GM19328 (cell line): ENCODE results near the gene BANP.
"Not testable (repeated sequence)": the region's sequence is repeated elsewhere in the genome, so short reads cannot be mapped to it uniquely, and the experiment has no call there.

ENCODE experiments used
- ATAC-seq: cut with Tn5 transposase; IDR thresholded peaks from one replicate; pipeline ENCODE4 v1.9.1; 2021; ENCODE audit warnings: mild to moderate bottlenecking, moderate library complexity; ENCODE audit not compliant: unreplicated experiment

BANP gene

DNA sequence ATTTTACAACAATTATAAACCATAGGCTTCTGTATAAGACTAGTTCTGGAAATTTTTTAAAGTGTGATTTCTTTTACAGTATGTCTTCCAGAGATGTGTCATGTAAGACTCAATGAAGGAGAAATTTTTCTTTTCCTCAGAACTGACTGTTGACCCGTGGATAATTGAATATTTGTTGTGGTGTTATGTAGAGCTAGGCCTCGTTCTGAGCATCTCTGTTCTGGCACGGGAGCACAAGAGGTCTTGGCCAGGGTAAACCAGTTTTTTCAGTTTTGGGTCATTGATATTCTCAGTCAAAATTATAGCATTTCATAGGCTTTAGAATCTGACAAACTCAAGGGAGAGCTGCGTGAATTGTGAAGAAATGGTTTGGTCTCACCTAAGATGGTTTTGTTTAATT, 39.0 kb downstream of the BANP start:
- ATAC-seq, result not testable (repeated sequence)

DNA sequence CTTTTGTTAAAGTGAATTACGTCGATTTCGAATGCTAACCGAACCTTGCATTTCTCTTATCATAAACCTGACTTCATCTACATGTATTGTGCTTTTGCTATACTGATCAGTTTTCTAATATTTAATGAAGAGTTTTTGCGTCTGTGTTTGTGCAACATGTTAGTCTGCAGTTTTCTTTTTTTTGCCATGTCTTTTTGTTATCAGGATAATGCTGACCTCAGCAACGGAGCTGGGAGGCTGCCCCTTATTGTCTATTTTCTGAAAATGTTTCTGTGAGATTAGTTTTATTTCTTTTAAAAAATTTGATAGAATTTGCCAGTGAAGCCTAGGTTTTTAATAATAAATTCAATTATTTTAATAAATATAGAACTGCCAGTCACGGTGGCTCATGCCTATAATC, 40.9 kb downstream of the BANP start:
- ATAC-seq, result not testable (repeated sequence)

DNA sequence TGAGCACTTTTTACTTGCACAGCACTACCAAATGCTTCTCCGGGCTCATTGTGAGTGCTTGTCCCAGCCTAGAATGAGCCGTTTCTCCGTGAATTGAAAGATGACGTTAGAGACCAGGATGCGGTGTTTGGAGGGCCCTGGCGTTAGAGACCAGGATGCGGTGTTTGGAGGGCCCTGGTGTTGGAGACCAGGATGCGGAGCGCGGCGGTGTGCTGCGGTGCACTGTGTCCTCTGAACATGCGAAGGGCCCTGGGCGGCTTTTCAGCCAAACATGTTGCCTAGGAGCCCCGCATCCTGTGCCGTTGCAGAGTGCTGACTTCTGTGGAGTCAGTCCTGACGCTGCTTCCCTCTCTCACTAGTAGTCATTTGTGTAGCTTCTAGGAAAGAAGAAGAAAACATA, 42.7 kb downstream of the BANP start:
- ATAC-seq, result no peak

DNA sequence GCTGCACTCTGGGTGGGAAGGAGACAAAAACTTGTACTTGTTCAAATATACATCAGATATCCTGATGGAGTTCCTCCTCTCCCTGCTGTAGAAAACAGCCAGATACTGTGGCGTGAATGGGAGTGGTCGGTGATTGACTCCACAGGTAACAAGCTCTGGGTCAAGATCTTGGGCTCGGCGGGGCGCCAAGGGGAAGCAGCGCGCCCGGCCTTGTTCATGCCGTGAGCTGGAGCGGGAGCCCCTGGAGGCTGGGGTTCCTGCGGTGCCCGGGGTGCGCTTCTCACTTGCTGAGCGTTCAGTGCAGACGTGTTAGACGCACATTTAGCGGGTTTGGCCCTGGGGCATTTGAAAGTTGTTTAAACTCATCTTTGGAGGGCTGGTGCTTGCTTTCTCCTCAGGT, 44.4 kb downstream of the BANP start:
- ATAC-seq, result no peak

DNA sequence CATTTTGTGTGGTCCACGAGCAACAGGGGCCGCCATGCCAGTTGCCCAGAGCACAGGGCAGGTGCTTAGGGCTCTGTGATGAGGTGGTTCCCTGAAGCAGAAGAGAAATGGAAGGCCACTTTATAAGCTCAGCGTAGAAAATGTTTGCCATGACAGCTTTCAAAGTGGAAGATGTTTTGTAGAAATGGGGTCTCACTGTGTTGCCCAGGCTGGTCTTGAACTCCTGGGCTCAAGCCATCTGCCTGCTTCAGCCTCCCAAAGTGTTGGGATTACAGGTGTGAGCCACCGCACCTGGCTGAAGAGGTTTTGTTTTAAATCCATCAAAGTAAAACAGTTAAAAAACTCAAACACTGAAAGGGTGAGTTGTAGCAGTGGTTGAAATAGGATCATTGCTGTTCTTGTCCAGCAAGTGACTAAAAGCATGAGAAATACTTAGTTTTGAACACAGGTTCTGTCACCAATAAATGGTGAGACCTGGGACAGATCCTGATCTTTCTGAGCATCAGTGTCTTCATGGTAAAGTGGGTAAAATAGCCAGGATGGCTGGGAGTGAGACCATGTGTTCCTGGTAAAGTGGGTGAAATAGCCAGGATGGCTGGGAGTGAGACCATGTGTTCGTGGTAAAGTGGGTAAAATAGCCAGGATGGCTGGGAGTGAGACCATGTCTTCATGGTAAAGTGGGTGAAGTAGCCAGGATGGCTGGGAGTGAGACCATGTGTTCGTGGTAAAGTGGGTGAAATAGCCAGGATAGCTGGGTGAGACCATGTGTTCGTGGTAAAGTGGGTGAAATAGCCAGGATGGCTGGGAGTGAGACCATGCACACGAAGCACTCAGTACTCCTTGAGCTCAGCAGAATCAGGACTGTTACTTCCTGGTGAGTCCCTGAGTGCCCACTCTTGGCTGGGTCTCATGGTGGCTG, 46.0 kb downstream of the BANP start:
- no peak for ATAC-seq

DNA sequence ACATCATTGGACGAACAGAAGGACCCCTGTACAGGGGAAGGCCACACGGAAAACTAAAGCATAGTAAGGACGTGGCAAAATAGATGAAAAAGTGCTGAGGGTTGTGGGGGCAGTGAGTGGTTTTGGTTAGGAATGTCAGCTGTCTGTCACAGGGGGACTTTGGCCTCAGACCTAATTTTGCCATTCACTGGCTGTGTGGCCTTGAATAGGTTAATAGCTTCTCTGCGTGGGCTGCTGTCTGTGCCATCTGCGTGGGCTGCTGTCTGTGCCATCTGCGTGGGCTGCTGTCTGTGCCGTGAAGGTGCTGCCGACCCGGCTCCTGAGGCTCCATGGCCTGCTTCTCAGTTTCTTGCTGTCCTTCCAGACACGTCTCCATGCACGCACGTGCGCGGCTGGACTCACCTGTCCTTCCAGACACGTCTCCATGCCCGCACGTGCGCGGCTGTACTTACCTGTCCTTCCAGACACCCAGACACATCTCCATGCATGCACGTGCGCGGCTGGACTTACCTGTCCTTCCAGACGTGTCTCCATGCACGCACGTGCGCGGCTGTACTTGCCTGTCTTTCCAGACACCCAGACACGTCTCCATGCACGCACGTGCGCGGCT, 47.1 kb downstream of the BANP start:
- ATAC-seq, result not testable (repeated sequence)

DNA sequence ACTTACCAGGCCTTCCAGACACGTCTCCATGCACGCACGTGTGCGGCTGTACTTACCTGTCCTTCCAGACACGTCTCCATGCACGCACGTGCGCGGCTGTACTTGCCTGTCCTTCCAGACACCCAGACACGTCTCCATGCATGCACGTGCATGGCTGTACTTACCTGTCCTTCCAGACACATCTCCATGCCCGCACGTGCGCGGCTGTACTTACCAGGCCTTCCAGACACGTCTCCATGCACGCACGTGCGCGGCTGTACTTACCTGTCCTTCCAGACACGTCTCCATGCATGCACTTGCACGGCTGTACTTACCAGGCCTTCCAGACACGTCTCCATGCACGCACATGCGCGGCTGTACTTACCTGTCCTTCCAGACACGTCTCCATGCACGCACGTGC, 47.8 kb downstream of the BANP start:
- ATAC-seq, result not testable (repeated sequence)

DNA sequence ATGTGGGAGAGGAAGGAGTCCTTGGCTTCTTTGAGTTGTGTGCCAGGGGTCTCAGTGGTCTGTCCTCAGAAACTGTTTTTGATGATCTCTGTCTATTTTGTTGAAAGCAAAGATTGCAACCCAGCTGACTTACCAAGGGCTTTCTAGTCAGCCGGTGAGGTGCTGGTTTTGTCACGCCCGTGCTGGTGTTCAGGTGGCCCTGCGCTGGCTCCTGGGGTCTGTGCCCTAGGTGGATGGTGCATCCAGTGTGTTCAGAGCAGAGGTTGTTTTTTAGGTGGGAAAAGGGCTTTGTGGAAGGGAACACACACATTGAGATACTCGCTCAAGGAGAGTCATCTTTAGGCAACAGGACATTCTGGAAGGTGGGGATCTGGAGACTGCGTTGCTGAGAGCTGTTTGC, 51.0 kb downstream of the BANP start:
- ATAC-seq, result no peak

DNA sequence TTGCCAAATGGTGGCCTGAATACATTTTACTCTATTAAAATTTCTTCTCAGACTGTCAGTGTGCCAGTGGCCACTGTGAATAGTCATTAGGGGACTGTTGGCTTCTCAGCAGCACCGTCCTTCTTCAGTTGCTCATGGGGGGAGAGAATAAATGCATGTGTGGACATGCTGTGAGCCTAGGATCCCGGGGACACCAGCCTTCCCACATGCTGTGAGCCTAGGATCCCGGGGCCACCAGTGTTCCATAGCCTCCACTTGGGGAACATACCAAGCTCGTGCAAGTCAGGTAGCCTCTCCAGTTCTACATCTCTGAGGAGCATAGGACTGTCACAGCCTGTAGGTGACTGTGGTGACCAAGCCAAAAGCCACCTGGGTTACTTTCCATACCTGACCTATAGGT, 51.5 kb downstream of the BANP start:
- ATAC-seq, result no peak

DNA sequence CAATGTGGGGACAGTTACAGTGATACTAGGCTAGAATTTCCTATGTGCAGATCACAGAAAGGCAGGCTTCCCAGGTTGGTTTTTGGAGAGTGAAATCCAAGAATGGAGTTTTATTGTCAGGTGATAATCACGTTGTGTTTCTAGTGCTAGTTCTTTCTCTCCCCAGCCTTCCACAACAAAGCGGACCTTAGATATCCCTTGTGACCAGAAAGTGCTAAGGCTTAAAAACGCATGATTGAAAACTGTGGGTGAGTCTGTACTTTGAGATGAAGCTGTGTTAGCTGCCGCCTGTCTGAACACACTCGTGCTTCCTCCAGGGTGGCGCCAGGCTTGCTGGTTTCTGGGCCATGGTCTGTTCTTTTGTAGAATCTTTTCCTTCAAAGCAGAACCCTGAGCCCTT, 52.1 kb downstream of the BANP start:
- no peak for ATAC-seq

DNA sequence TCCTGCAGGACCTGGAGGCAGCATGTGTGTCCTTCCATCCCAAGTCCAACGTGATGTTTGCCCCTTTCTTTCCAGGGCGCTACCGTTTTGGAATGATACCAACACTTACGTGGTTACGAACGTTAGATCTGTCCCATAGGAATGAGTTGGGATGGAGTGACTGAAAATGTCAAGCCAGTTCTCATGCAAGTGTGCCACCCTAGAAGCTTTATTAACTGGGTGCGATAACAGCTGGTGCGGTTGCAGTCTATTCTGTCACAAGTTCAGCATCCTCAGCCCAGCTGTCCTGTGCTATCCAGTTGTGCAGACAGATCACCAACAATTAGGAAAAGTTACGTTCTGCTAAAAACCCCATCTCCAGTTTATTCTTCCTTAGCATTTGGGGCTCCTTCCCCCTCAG, 52.5 kb downstream of the BANP start:
- ATAC-seq, result no peak

DNA sequence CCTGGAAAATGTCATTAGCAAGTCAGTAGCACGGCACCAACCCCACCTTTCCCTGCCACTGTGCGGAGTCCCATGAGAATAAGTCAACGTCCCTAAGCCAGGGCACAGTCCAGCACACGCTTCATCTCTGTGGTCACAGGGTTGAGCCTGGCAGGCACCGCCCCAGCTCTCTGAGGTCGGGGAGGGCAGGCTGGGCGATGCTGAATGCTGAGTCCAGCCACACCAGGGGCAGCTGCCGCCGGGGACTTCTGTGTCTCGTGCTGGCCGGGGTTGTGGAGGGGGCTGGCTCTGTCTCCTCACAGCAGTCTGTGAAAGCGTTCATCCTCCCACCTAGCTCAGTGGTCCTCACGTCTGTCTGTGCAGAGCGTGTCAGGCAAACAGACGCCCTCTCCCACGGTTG, 53.2 kb downstream of the BANP start:
- ATAC-seq, result no peak

DNA sequence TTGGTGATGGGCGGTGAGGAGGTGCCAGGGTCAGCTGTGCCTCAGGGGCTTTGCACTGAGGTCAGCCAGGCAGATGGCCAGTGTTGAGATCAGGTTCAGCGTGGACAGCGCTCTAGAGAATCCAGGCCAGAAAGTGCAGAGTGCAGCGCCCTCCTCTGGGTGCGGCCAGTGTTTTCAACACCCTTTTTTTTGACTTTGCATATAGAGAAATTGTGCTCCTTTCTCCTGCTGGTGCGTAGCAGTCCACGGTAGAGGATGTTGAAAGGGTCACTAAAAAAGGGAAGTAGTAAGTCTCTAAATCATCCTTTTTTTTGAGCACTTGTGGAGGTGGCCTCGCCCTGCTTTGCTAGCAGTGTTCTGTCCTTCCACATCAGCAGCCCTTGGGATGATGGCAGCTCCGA, 53.9 kb downstream of the BANP start:
- ATAC-seq, result no peak

DNA sequence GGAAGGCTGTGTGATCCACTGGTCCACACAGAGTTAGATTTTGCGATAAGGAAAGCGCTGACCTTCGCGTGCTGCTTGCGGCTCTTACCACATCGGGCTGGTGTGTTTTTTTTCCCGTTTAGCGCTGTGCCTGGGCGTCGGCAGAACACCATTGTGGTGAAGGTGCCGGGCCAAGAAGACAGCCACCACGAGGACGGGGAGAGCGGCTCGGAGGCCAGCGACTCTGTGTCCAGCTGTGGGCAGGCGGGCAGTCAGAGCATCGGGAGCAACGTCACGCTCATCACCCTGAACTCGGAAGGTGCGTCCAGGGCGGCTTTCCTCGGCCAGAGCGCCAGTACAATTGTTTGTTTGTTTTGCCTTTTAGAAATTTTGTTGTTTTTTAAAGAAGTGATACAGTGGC, 54.7 kb downstream of the BANP start:
- ATAC-seq, result no peak

DNA sequence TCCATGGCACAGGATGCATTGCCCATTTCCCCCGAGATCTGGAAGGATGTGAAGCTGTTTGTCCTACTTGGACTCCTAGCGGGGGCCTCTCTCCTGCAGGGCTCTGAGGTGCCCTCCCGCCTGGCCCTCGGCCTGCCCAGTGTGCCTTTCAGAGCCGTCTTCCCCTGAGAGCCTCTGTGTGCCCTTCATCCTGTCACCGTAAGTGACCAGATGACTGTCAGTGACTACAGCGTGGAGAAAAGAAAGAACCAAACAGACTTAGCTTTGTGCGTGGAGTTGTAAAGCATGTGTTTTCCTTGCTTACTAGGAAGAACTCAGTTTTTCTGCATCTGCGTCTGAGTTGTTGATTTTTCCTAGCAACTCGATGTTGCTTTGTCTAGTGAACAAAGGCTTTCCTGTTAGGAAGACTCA, 56.1 kb downstream of the BANP start:
- no peak for ATAC-seq

DNA sequence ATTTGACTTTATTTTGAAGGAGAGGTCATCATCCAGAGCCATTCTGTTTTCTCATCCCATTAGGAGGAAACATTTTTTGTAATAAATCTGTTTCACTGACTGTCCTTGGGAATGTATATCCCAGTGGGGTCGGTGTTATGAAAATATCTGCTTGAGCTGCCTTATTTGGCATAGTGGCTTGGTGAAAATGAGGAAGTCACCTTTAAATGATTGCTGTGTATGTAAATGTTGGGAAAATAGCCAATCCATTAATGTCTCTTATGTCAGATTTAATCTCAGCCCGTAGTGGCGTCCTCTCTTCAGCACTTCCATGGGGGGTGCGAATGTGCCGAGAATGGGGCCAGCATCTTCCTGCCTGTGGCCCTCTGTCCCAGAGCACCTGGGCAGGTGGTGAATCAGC, 57.6 kb downstream of the BANP start:
- ATAC-seq, result no peak

DNA sequence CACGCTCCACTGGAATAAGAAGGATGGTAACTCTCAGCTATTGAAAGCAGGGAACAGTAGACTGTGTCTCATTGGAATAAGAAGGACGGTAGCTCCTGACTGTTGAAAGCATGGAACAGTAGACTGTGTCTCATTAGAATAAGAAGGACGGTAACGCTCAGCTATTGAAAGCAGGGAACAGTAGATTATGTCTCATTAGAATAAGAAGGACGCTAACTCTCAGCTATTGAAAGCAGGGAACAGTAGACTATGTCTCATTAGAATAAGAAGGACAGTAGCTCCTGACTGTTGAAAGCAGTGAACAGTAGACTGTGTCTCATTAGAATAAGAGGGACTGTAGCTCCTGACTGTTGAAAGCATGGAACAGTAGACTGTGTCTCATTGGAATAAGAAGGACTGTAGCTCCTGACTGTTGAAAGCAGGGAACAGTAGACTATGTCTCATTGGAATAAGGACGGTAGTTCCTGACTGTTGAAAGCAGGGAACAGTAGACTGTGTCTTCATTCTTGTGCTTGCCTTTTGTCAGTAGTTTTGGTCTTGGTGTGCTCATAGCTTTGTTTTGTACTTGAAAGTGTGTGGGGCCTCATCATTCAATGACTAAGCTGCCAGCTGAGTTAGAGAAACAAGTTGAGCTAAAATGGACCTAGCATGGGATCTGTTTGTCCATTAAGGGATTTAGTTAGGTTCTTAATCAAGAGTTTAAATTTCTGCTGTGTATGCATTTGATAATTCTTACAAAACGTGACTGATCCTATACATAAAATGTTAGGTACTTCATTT, 58.5 kb downstream of the BANP start:
- no peak for ATAC-seq

DNA sequence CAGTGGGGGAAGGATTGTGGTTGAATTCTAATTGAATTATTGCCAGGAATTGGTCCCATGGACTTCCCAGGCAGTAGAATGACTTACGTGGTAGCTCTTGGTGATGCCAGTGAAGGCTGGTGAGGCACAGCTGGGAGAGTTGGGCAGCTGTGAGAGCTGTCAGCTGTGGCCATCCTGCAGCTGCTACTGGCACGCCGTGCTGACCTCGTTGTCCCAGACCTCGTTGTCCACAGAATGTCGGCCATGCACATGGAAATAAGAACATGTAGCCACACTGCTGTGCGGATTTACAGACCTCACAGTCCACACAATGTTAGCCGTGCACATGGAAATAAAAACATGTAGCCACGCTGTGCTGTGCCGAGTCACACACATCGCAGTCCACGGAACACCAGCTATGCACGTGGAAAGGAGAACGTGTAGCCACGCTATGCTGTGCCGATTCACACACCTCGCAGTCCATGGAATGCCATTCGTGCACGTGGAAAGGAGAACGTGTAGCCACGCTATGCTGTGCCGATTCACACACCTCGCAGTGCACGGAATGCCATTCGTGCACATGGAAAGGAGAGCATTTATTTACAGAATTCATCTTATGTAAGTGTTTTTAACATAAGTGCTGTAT, 59.2 kb downstream of the BANP start:
- ATAC-seq, result no peak

DNA sequence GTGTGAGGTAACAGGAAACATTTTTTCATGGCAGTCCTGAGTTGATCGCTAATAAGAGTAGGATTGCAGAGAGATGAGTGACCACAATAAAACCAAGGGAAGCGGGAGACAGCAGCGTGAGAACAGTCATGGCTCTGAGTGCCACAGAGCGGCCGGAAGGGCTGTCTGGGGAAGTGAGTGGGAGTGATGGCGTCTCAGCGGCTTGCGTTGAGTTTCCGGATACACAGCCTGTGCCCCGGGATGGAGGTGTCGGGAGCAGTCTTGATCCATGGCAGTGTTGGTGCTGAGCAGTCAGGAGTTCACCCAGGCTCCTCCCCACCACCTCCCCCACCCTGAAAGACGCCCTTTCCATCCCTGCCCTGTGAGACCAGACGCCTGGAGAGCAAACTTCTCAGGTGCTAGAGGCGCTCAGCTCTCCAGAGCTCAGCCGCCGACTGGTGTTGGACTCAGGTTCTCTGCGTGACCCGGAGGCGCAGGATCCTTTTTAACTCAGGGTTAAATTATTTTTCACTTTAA, 59.8 kb downstream of the BANP start:
- no peak for ATAC-seq

DNA sequence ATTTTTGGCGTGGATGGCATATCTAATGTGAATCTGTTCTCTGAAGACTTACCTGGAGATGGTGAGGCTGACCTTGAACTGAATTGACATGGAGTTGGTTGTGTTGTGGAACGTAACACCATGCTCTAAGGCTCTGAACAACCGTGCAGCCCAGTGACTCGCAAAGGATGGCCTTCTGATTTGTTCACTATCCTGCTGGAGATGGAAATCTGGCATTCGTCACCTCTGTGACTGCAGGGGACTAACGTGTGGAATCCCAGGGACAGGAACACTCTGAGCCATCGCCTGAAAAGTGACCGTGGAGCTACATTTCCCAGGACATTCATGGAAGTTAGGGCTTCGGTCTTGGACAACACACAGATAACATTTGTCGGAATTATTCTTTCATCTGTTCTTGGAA, 61.1 kb downstream of the BANP start:
- no peak for ATAC-seq

DNA sequence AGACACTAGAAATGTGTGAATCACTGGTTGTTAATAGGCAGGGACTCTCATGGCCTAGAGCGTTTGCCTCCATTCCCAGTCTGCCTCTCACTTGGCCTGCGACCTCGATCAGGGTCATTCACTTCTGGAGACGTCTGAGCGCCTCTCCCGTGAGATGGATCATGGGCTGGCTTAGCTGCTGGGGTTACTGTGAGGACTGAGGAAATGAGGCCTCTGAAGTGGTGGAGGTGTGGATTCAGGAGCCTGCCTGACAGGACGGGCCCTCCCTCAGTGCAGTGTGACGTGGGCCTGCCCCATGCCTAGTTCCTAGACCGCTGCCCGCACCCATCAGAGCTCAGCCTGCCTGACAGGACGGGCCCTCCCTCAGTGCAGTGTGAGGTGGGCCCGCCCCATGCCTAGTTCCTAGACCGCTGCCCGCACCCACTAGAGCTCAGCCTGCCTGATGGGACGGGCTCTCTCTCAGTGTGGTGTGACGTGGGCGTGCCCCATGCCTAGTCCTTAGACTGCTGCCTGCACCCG, 61.9 kb downstream of the BANP start:
- no peak for ATAC-seq
